ENCODE measurements around the gene CCDC142. TPM values are rescaled to one million over a fixed set of nuclear protein-coding genes. Genes with fewer than 3 reads are reported as not detected.

The CCDC142 gene
- total and polyA plus RNA-seq, 4 donors, result 5.1 to 28.3 (median 10.8) TPM

DNA sequence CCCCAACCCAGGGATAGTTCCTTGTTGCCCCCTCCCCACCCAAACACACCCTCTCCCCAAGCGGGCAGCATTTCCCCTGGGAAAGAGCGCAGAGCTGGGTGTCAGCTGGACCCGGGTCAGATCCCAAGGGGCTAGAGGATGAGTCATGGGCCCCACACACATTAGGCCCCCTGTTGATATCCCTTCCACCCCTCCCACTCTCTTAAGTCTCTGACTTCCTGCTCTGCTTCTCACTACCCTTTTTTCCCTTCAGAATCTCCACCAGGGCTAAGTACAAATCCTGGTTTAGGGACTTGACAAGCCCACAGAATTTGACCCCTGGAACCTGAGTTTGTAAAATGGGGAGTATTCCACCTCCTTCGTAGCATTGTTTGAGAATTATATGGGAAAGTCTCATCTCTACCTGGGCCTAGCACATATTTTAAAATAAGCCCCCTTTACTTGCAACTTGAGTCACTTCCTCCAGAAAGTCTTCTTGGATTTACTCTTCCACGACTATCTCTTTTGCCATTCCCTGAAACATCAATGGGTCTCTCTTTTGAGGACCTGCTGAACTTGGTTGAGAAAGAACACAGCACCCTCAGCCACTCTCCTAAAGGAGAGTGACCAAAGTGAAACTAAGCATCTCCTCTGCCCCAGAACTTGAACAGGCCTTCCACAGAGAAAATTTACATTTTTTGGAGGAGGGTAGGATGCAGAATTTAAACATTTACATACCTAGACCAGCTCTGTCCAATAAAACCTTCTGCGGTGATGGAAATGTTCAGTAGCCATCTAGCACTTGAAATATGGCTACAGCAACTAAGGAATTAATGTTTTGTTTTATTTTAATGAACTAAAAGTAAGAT is 45.7 kb downstream of the CCDC142 start:
- TF ChIP-seq EGR1 (IDR thresholded peaks at IDR 0.05; ENCODE audit: low read depth in 2 of 2) (no peak), GABPA (IDR thresholded peaks at IDR 0.05 in 1 of 2, conservative IDR thresholded peaks at IDR 0.05 in 1 of 2) (no peak), TAF1 (conservative IDR thresholded peaks at IDR 0.05) (no peak), RXRA (IDR thresholded peaks at IDR 0.05) (no peak), SP1 (IDR thresholded peaks at IDR 0.05) (no peak), FOXA1 (IDR thresholded peaks at IDR 0.05) (no peak), HNF4A (conservative IDR thresholded peaks at IDR 0.05) (no peak)
- TF ChIP-seq, protein P1, sequence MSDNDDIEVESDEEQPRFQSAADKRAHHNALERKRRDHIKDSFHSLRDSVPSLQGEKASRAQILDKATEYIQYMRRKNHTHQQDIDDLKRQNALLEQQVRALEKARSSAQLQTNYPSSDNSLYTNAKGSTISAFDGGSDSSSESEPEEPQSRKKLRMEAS (IDR thresholded peaks at IDR 0.05), result no peak
- TF ChIP-seq, protein P2, sequence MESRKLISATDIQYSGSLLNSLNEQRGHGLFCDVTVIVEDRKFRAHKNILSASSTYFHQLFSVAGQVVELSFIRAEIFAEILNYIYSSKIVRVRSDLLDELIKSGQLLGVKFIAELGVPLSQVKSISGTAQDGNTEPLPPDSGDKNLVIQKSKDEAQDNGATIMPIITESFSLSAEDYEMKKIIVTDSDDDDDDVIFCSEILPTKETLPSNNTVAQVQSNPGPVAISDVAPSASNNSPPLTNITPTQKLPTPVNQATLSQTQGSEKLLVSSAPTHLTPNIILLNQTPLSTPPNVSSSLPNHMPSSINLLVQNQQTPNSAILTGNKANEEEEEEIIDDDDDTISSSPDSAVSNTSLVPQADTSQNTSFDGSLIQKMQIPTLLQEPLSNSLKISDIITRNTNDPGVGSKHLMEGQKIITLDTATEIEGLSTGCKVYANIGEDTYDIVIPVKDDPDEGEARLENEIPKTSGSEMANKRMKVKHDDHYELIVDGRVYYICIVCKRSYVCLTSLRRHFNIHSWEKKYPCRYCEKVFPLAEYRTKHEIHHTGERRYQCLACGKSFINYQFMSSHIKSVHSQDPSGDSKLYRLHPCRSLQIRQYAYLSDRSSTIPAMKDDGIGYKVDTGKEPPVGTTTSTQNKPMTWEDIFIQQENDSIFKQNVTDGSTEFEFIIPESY (IDR thresholded peaks at IDR 0.05), result no peak
- Histone ChIP-seq H3K4me3 (ENCODE audit: low read depth in 1 of 3, low read length in 3 of 3) (no peak overlapping the region), H3K27me3 (ENCODE audit: control insufficient read depth in 4 of 4, insufficient read depth in 4 of 4, low read length in 3 of 4) (no peaks in the 10 kb centered on the region), H3K9me3 (ENCODE audit: control insufficient read depth in 4 of 4, low read length in 3 of 4) (no peaks in the 10 kb centered on the region), H3K9ac (ENCODE audit: low read depth in 1 of 2, low read length in 2 of 2) (no peak overlapping the region), H3K36me3 (ENCODE audit: control insufficient read depth in 4 of 4, insufficient read depth in 3 of 4, low read depth in 1 of 4, low read length in 3 of 4) (peaks cover 0 to 10% (median 3%) of the 10 kb centered on the region in 4 donors), H3K4me1 (ENCODE audit: control insufficient read depth in 4 of 4, insufficient read depth in 4 of 4, low read length in 3 of 4) (peaks cover 21 to 46% (median 37%) of the 10 kb centered on the region in 4 donors), H3K27ac (ENCODE audit: low read depth in 1 of 2, low read length in 2 of 2) (no peak overlapping the region)
- 81% methylated on average over 6 of the region's 6 CpGs for WGBS
- no peak for DNase-seq (ENCODE audit: low spot score)

DNA sequence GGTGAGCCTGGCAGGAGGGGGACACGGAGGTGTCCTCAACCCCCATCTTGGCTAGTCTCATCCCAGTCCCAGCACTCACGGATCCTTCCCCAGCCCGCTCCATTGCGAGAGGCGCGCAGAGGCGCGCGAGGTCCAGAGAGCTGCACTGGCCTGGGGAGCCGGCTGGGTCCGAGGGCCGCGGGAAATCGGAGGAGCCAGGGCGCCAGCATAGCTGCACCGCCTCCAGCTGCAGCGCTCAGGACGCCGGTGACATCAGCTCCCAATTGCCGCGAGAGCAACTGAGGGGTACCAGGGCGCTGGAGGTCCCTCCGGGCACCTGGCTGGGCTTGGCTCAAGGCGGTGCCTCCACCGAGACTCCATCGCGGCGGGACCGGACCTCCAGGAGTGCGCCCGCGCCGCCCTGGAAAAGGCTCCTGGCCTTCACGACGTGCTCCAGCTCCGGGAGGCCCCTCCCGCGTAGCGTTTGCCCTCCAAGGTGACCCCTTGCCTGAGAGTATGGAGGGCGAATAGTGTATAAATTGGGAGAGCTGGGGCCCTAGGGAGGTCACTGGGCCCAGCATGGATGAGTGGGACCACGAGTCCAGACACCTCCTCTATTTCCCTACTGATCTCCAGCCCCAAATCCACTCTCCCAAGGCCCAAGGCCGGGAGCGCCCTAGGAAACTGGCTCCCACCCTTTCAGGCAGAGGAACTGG is 46.5 kb downstream of the CCDC142 start:
- no peak for TF ChIP-seq HNF4G (IDR thresholded peaks at IDR 0.05)
- no peak for TF ChIP-seq GABPA (IDR thresholded peaks at IDR 0.05 in 1 of 2, conservative IDR thresholded peaks at IDR 0.05 in 1 of 2)
- TF ChIP-seq RXRA (IDR thresholded peaks at IDR 0.05), result no peak
- TF ChIP-seq, protein P2 (IDR thresholded peaks at IDR 0.05), result no peak
- no peak for TF ChIP-seq SP1 (IDR thresholded peaks at IDR 0.05)
- no peak for TF ChIP-seq HNF4A (conservative IDR thresholded peaks at IDR 0.05)
- TF ChIP-seq, protein P3, sequence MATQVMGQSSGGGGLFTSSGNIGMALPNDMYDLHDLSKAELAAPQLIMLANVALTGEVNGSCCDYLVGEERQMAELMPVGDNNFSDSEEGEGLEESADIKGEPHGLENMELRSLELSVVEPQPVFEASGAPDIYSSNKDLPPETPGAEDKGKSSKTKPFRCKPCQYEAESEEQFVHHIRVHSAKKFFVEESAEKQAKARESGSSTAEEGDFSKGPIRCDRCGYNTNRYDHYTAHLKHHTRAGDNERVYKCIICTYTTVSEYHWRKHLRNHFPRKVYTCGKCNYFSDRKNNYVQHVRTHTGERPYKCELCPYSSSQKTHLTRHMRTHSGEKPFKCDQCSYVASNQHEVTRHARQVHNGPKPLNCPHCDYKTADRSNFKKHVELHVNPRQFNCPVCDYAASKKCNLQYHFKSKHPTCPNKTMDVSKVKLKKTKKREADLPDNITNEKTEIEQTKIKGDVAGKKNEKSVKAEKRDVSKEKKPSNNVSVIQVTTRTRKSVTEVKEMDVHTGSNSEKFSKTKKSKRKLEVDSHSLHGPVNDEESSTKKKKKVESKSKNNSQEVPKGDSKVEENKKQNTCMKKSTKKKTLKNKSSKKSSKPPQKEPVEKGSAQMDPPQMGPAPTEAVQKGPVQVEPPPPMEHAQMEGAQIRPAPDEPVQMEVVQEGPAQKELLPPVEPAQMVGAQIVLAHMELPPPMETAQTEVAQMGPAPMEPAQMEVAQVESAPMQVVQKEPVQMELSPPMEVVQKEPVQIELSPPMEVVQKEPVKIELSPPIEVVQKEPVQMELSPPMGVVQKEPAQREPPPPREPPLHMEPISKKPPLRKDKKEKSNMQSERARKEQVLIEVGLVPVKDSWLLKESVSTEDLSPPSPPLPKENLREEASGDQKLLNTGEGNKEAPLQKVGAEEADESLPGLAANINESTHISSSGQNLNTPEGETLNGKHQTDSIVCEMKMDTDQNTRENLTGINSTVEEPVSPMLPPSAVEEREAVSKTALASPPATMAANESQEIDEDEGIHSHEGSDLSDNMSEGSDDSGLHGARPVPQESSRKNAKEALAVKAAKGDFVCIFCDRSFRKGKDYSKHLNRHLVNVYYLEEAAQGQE (IDR thresholded peaks at IDR 0.05), result no peak
- no peak for TF ChIP-seq EGR1 (IDR thresholded peaks at IDR 0.05; ENCODE audit: low read depth in 2 of 2)
- TF ChIP-seq, protein P1 (IDR thresholded peaks at IDR 0.05), result no peak
- no peak for TF ChIP-seq RAD21 (IDR thresholded peaks at IDR 0.05)
- TF ChIP-seq, protein P4, sequence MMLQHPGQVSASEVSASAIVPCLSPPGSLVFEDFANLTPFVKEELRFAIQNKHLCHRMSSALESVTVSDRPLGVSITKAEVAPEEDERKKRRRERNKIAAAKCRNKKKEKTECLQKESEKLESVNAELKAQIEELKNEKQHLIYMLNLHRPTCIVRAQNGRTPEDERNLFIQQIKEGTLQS (IDR thresholded peaks at IDR 0.05), result no peak
- no peak for TF ChIP-seq FOXA2 (IDR thresholded peaks at IDR 0.05)
- no peak for TF ChIP-seq TAF1 (conservative IDR thresholded peaks at IDR 0.05)
- no peak for TF ChIP-seq FOXA1 (IDR thresholded peaks at IDR 0.05)
- Histone ChIP-seq H3K27me3 (ENCODE audit: control insufficient read depth in 4 of 4, insufficient read depth in 4 of 4, low read length in 3 of 4) (no peaks in the 10 kb centered on the region), H3K4me3 (ENCODE audit: low read depth in 1 of 3, low read length in 3 of 3) (no peak overlapping the region), H3K9ac (ENCODE audit: low read depth in 1 of 2, low read length in 2 of 2) (no peak overlapping the region), H3K27ac (ENCODE audit: low read depth in 1 of 2, low read length in 2 of 2) (no peak overlapping the region), H3K36me3 (ENCODE audit: control insufficient read depth in 4 of 4, insufficient read depth in 3 of 4, low read depth in 1 of 4, low read length in 3 of 4) (peaks cover 0 to 18% (median 10%) of the 10 kb centered on the region in 4 donors), H3K4me1 (ENCODE audit: control insufficient read depth in 4 of 4, insufficient read depth in 4 of 4, low read length in 3 of 4) (peaks cover 18 to 53% (median 44%) of the 10 kb centered on the region in 4 donors), H3K9me3 (ENCODE audit: control insufficient read depth in 4 of 4, low read length in 3 of 4) (no peaks in the 10 kb centered on the region)
- WGBS, result 91% methylated on average over 43 of the region's 43 CpGs
- no peak for DNase-seq (ENCODE audit: low spot score)

Data from liver (tissue), 9 donors.